ENCODE results near the gene ELOF1.

- no peak for TF ChIP-seq EP300 (IDR thresholded peaks at IDR 0.05)
- no peak for TF ChIP-seq CTCF (IDR thresholded peaks at IDR 0.05)
Measured at GRCh38 chr19:11534538-11534937, 24.5 kb downstream of the ELOF1 start.

Measured in ovary (tissue), 3 donors.